HG03565 (cell line): ENCODE measurements around the gene LRRC8D.
"Not testable (repeated sequence)": the region's sequence is repeated elsewhere in the genome, so short reads cannot be mapped to it uniquely, and the experiment has no call there.

Experiments
- ATAC-seq: cut with Tn5 transposase; IDR thresholded peaks from one replicate; pipeline ENCODE4 v1.9.1; 2021; ENCODE audit warnings: mild to moderate bottlenecking, moderate library complexity; ENCODE audit not compliant: unreplicated experiment

Gene LRRC8D

DNA sequence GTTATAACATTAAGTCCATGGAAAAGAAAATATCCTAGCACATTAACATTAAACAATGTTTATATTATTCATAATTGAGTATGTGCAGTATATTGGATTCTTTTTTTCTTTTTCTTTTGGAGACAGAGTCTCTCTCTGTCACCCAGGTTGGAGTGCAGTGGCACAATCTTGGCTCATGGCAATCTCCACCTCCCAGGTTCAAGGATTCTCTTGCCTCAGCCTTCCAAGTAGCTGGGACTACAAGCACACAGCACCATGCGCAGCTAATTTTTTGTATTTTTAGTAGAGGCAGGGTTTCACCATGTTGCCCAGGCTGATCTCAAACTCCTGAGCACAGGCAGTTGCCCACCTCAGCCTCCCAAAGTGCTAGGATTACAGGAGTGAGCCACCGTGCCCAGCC is 162.0 kb downstream of the LRRC8D start:
- ATAC-seq = not testable (repeated sequence)

DNA sequence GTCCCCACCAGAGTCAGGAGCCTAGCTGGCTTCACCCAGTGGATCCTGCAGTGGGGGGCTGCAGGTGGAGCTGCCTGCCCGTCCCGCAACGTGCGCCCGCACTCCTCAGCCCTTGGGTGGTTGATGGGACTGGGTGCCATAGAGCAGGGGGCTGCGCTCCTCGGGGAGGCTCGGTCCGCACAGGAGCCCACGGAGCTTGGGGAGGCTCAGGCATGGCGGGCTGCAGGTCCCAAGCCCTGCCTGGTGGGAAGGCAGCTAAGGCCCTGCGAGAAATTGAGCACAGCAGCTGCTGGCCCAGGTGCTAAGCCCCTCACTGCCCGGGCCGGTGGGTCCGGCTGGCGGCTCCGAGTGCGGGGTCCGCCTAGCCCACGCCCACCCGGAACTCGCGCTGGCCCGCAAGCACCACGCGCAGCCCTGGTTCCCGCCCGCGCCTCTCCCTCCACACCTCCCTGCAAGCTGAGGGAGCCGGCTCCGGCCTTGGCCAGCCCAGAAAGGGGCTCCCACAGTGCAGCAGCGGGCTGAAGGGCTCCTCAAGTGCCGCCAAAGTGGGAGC is 163.8 kb downstream of the LRRC8D start:
- not testable (repeated sequence) for ATAC-seq

DNA sequence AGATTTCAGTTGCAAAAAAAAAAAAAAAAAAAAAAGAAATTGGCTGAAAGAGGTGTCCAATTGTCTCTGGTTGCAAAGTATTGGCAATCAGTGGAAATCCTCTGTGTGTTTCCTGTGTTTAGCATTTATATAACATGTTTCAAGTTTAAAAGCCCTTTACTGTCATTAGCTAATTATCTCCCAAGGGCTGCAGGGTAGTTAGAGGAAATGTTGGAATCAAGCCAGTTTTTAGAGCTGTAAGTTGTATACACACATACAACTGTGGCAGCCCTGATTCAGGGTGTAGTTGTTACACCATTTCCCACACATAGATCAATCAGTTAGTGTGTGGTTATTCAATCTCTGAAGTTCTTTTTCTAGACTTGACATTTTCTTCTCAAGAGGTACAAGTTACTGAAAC is 165.2 kb downstream of the LRRC8D start:
- ATAC-seq = no peak
